Spleen (tissue), 11 donors: ENCODE data around the gene PTCD2. TPM values are rescaled to one million over a fixed set of nuclear protein-coding genes. Genes with fewer than 3 reads are reported as not detected.
A peak's percentile ranks its signal among the peaks of the same experiment; 100 is the strongest.

Experiments
- DNase-seq: peaks from one replicate; pipeline ENCODE4 v3.0.0-alpha.2; 2020
- H3K27ac ChIP-seq, 8 donors: fragments of 200-600 bp; sonication (generic) in 7 of 8; 1 replicate in 4 of 8; 2 replicates in 4 of 8; pipeline versions ENCODE4 v1.5.0 to v1.8.0; 2016 to 2021; ENCODE audit warnings: inconsistent platforms in 4 of 8, mild to moderate bottlenecking in 4 of 8, moderate library complexity in 1 of 8
- H3K27me3 ChIP-seq, 7 donors: fragments of 200-600 bp; sonication (generic) in 6 of 7; replicated peaks in 1 of 7; 1 replicate in 4 of 7; 2 replicates in 3 of 7; pipeline versions ENCODE4 v1.5.0 to v1.8.0; 2016 to 2021; ENCODE audit warnings: inconsistent platforms in 3 of 7, mild to moderate bottlenecking in 1 of 7
- H3K36me3 ChIP-seq, 6 donors: fragments of 200-600 bp; sonication (generic) in 5 of 6; 1 replicate in 4 of 6; 2 replicates in 2 of 6; pipeline versions ENCODE4 v1.5.0 to v1.8.0; 2016 to 2021; ENCODE audit warnings: inconsistent platforms in 2 of 6
- H3K4me1 ChIP-seq, 6 donors: fragments of 200-600 bp; sonication (generic) in 5 of 6; 1 replicate in 3 of 6; 2 replicates in 3 of 6; pipeline versions ENCODE4 v1.5.0 to v1.8.0; 2016 to 2021; ENCODE audit warnings: inconsistent platforms in 3 of 6
- H3K4me3 ChIP-seq, 8 donors: fragments of 200-600 bp; sonication (generic) in 7 of 8; 1 replicate in 4 of 8; 2 replicates in 4 of 8; pipeline versions ENCODE4 v1.5.0 to v1.8.0; 2016 to 2021; ENCODE audit warnings: inconsistent platforms in 4 of 8, mild to moderate bottlenecking in 4 of 8, moderate library complexity in 2 of 8
- H3K9me3 ChIP-seq, 8 donors: fragments of 200-600 bp; sonication (generic) in 7 of 8; 1 replicate in 4 of 8; 2 replicates in 4 of 8; pipeline versions ENCODE4 v1.5.0 to v1.8.0; 2016 to 2021; ENCODE audit warnings: inconsistent platforms in 4 of 8
- CTCF ChIP-seq, 11 experiments: fragments of 200-600 bp in 7 of 11; fragments of 450-650 bp in 4 of 11; sonication (generic) in 4 of 11; IDR thresholded peaks in 8 of 11; conservative IDR thresholded peaks in 3 of 11; 1 replicate in 7 of 11; 2 replicates in 4 of 11; pipeline versions ENCODE4 v1.4.0 to v1.8.0; 2016 to 2021; ENCODE audit warnings: antibody characterized with exemption in 11 of 11, inconsistent platforms in 4 of 11, mild to moderate bottlenecking in 1 of 11
- POLR2A ChIP-seq, 3 donors: fragments of 450-650 bp; IDR thresholded peaks; one replicate each; pipeline ENCODE4 v1.5.1; 2017; ENCODE audit warnings: antibody characterized with exemption in 3 of 3, mild to moderate bottlenecking in 1 of 3
- POLR2AphosphoS5 ChIP-seq, 3 donors: sonication (generic); formaldehyde crosslinking; IDR thresholded peaks; one replicate each; pipeline ENCODE4 v1.5.1; 2017; ENCODE audit warnings: antibody characterized with exemption in 3 of 3
- WGBS, 5 donors: extraction: QIAGEN DNeasy Blood & Tissue Kit in 3 of 5; methylation state at CpG; one replicate each; pipeline versions ENCODE4 v1.1.5 to v1.1.7; 2013 to 2018; 5-methylcytosine and 5-hydroxymethylcytosine counted together
- intact Hi-C: fragments of 100-400 bp; cut with DNase I; formaldehyde crosslinking; loops from one replicate; pipeline ENCODE4 v1.15.0; 2023; ENCODE audit warnings: low total_unique reads
- polyA plus RNA-seq, 3 donors: library from polyadenylated mRNA; stranded (reverse); fragments of 200-250 nt; gene quantifications; one replicate each; pipeline ENCODE4 v1.2.1, GENCODE V29; 2013
- total RNA-seq, 7 donors: library from RNA; depleted of rRNA in 3 of 7; stranded (reverse); fragments of >200 nt in 3 of 7; fragmentation: NEBNext Ultra II Directional in 4 of 7; extraction: Animal tissue kit (Norgen Biotek cat#: 25700) in 4 of 7; gene quantifications; one replicate each; pipeline versions ENCODE4 v1.1.0 to v1.2.1, GENCODE V29; 2016 to 2021
- donor health status: healthy with polysubstance abuse.
- donor health status: DM: no; HTN: no; CAD: no; lungs with moderate emphysema.
- donor health status: DM: no; HTN: no; CAD: no.
- donor health status: Bipolar disorder and iron deficiency.
- donor health status: healthy.
- donor health status: DM: no; HTN: no; CAD: no.
- donor health status: DM: yes; HTN: yes; CAD: no.

The PTCD2 gene
- total and polyA plus RNA-seq, 10 donors = 1.2 to 11.7 (median 7.5) TPM

GRCh38 chr5:72368271-72368670 is 48.1 kb downstream of the PTCD2 start:
- intact Hi-C loops = loop anchor here (5.0 kb wide), 2 partner anchors 154 to 449 kb away; partner anchors contain the start of gene TNPO1
- TF ChIP-seq POLR2AphosphoS5 (IDR thresholded peaks at IDR 0.05) = no peak
- no peak for TF ChIP-seq POLR2A (IDR thresholded peaks at IDR 0.05)
- TF ChIP-seq CTCF (IDR thresholded peaks at IDR 0.05 in 8 of 11, conservative IDR thresholded peaks at IDR 0.05 in 3 of 11) = no peak
- no peaks in the 10 kb centered on the region for H3K9me3 ChIP-seq
- DNase-seq = no peak
- peak overlapping the region in 2 of 8 donors; percentile 13 to 54 for H3K27ac ChIP-seq
- WGBS, 5 donors = 91 to 100% (median 97%) methylated on average over 1 of the region's 1 CpG
- H3K27me3 ChIP-seq = no peaks in the 10 kb centered on the region
- no peak overlapping the region for H3K4me3 ChIP-seq
- peaks cover 0 to 9% (median 0%) of the 10 kb centered on the region in 6 donors for H3K36me3 ChIP-seq
- peaks cover 0 to 64% (median 25%) of the 10 kb centered on the region in 6 donors for H3K4me1 ChIP-seq

DNA sequence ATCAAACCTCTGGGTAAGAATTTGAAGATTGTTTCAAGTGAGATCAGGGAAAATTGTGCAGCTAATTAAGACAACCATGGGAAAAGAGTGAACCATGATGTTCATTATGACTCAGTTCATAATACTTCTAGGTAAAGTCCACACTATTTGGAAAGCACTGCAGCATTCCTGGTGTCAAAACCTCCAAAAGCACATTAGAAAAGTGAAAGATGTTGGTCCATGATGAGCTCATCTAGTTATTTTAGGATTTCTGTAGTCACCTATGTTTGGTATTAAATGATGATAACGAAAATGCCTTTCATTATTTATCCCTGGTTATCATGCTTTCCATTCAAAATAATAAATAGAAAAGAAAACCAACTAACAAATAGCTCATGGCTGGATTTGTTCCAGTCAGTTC is 49.1 kb downstream of the PTCD2 start:
- DNase-seq = no peak
- H3K9me3 ChIP-seq = no peaks in the 10 kb centered on the region
- 86 to 100% (median 93%) methylated on average over 1 of the region's 1 CpG for WGBS, 5 donors
- no peak overlapping the region for H3K27ac ChIP-seq
- no peaks in the 10 kb centered on the region for H3K27me3 ChIP-seq
- H3K4me3 ChIP-seq = no peak overlapping the region
- TF ChIP-seq CTCF (IDR thresholded peaks at IDR 0.05 in 8 of 11, conservative IDR thresholded peaks at IDR 0.05 in 3 of 11) (no peak), POLR2AphosphoS5 (IDR thresholded peaks at IDR 0.05) (no peak), POLR2A (IDR thresholded peaks at IDR 0.05) (no peak)
- peaks cover 0 to 7% (median 0%) of the 10 kb centered on the region in 6 donors for H3K36me3 ChIP-seq
- intact Hi-C loops = loop anchor here (5.0 kb wide), 2 partner anchors 153 to 448 kb away; partner anchors contain the start of gene TNPO1
- peaks cover 0 to 61% (median 25%) of the 10 kb centered on the region in 6 donors for H3K4me1 ChIP-seq

- no peaks in the 10 kb centered on the region for H3K27me3 ChIP-seq
- DNase-seq = no peak
- H3K36me3 ChIP-seq = peaks cover 0 to 4% (median 0%) of the 10 kb centered on the region in 6 donors
- WGBS, 5 donors = 61 to 83% (median 71%) methylated on average over 3 of the region's 3 CpGs
- H3K4me1 ChIP-seq = peaks cover 0 to 61% (median 25%) of the 10 kb centered on the region in 6 donors
- H3K9me3 ChIP-seq = no peaks in the 10 kb centered on the region
- intact Hi-C loops = loop anchor here (5.0 kb wide), 2 partner anchors 153 to 448 kb away; partner anchors contain the start of gene TNPO1
- no peak overlapping the region for H3K4me3 ChIP-seq
- TF ChIP-seq POLR2AphosphoS5 (IDR thresholded peaks at IDR 0.05) (no peak), CTCF (IDR thresholded peaks at IDR 0.05 in 8 of 11, conservative IDR thresholded peaks at IDR 0.05 in 3 of 11) (no peak), POLR2A (IDR thresholded peaks at IDR 0.05) (no peak)
- H3K27ac ChIP-seq = no peak overlapping the region
These were observed 49.5 kb downstream of the PTCD2 start for GRCh38 chr5:72369711-72370110.

- H3K27ac ChIP-seq = peak overlapping the region in 4 of 8 donors; percentile 6 to 69 (median 50)
These were observed 52.2 kb downstream of the PTCD2 start for GRCh38 chr5:72372331-72372730.

More at GRCh38 chr5:72372331-72372730, 52.2 kb downstream of the PTCD2 start:
- Histone ChIP-seq H3K9me3 (no peaks in the 10 kb centered on the region), H3K4me3 (no peak overlapping the region), H3K27me3 (no peaks in the 10 kb centered on the region), H3K4me1 (peaks cover 0 to 50% (median 15%) of the 10 kb centered on the region in 6 donors), H3K36me3 (no peaks in the 10 kb centered on the region)
- TF ChIP-seq POLR2AphosphoS5 (IDR thresholded peaks at IDR 0.05) = no peak
- WGBS, 5 donors = 51 to 85% (median 60%) methylated on average over 1 of the region's 1 CpG
- intact Hi-C loops = no loop called here
- no peak for DNase-seq
